NCI-H1105 treated with DMSO at 0.1 percent for 48 hours (cell line): ENCODE data around the gene RHO.

ENCODE experiments used
- DNase-seq: peaks from one replicate; lab custom pipeline; 2025; lab: John Stamatoyannopoulos, UW

The RHO gene

DNA sequence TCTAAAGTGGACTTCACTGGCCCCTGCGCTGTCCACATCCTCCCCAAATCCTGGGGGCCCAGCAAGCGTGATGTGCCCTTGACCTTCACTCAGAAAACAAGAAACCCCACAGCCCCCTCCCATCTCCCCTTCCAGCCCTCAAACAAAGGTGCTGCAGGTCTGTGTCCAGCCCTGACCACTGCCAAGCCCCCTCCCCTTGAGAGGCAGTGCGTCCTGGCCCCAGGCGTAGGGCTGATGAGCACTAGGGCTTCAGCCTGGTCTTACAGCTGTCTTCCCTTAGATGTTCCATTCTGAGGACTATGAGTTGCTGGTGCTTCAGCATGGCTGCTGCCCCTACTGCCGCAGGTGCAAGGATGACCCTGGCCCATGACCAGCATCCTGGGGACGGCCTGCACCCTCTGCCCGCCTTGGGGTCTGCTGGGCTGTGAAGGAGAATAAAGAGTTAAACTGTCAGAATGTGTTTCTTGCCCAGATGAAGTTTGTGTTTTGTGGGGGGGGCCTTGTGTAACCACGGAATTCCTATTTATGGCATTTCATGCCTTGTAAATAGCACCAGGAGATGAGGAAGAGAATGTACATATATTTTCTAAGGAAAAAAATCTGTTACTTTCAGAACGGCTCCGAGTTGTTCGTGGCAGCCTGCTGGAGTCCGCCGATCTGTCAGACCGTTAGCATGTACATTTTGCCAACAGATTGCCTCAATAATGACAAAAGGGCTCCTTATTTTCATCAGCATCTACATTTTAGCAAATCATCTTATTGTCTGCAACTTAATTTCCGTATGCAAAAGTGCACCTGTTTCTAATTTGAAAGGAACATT is 8.3 kb upstream of the RHO start:
- no peak for DNase-seq

DNA sequence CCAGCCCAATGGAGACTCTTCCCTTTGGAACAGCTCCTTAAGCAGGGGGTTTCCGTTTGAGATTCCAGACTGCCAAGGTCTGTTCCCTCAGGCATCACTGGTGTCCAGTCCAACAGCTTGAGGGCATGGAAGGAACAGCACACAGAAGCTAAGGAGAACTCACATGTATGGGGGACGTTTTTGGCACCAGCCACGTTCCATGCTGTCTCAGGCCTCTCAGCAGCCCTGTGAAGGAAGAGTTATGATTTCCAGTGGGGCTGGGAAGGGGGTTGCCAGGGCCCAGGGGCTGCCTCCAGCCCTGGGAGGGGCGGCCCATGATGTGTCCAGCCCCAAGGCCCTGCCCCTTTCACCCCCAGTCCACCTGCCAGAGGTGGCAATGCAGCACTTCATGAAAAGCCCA is 7.5 kb upstream of the RHO start:
- DNase-seq: no peak

DNA sequence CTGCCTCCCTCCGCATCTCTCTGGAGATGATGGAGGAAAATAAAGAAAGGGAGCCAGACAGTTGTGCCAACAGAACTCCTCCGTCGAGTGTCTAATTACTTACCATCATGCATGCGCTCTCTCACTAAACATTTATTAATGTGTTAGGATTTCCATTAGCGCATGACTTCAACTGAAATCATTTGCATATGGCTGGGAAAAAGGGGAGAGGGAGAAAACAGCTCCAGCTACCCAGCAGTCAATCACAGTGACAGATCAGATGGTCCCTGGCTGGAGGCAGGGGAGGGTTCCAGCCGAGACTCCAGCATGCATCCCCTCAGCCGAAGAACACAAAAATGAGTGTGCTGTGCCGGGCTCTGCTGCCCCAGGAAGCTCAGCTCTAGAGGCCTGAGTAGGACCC is 6.8 kb upstream of the RHO start:
- peak; percentile 73 for DNase-seq

DNA sequence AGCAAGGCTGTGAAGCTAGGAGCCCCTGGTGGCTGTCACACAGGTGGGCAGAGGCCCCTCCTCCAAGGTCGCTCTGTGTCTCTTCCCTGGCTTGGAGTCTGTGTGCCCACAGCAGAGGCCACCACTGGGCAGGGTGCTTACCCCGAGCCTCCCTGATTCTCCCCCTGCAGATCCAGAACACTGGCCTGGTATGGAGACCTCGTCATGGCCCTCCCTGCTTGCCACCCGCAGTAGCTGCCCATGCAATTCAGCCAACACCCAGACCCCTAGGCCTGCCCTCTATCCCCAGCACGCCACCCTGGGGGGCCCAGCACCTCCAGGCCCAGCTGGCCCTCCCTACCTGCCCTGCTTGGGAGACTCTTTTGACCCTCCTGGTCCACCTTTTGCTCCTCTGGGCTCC is 5.5 kb upstream of the RHO start:
- DNase-seq: no peak

DNA sequence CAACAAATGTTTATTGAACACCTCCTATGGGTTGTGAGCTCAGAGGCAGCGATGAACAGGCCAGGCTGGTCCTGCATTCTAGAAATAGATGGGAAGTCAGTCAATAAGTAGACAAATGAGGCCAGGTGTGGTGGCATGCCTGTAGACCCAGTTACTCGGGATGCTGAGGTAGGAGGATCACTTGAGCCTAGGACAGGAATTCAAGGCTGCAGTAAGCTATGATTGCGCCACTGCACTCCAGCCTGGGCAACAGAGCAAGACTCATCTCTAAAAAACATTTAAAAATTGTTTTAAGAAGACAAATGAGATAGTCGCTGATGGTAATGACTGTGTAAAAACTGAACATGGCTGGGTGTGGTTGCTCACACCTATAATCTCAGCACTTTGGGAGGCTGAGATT is 4.4 kb upstream of the RHO start:
- no peak for DNase-seq

DNA sequence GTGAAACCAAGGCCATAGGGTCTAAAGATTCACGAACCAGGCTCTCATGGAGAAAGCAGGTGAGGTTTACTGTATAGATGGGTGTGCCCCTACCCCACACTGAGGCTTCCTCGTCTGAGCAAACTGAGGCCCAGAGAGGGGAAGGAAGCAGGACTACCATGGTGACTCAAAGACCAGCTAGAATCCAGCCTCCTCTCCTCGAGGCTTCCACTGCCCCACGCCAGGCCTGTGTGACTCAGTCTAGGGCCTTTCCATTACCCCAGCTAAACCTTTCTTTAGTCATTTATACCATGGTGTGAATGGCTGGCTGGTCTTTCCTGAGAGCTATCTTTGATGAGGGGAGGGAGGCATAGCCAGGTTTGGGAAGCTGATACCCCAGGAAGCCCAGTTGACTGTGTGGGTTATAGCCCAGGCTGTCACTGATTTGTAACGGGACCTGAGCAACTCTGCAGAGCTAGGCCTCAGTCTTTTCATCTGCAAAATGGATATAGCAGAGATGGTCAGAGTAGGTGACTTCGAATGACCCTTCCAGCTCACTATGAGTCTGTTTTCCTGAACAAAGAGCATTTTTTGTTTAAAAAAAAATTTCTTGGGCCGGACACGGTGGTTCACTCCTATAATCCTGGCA is 3.0 kb upstream of the RHO start:
- DNase-seq: no peak

DNA sequence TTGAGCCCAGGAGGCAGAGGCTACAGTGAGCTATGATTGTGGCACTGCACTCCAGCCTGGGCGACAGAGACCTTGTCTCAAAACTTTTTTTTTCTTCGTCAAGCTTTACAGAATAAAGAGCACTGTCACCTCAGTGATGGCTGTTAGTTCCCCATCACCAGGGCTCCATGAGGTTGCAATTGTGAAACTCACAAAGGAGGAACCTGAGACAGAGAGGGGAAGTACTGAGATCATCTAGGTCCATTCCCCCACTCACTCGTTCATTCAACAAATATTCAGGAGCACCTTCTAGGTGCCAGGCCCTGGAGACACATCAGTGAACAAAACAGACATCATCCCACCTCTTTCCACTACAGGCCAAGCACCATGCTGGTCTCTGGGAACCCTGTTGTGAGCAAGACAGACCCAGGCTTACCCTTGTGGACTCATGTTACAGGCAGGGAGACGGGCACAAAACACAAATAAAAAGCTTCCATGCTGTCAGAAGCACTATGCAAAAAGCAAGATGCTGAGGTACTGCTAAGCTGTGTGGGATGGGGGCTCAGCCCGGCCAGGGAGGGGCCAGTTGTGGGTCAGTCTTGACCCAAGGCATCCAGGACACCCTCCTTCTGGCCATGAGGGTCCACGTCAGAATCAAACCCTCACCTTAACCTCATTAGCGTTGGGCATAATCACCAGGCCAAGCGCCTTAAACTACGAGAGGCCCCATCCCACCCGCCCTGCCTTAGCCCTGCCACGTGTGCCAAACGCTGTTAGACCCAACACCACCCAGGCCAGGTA is 2.1 kb upstream of the RHO start:
- no peak for DNase-seq

DNA sequence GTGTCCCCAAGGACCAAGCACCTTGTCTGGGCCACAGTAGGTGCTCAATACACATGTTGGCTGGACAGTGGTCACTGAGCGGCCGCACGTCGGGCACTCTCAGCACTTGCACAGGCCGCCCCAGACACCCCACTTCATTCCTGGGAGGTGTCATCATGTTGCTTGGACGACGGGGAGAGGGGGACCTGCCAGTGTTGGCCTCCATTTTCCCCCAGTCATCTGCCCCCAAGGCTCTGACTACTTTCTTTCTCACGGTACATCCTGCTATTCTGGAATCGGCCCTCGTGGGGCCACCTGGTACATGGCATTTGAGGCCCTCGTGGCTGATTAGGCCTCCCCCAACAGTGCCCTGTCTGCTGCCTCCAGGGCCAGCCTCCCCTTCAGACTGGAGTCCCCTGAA is 1.2 kb upstream of the RHO start:
- DNase-seq: no peak

DNA sequence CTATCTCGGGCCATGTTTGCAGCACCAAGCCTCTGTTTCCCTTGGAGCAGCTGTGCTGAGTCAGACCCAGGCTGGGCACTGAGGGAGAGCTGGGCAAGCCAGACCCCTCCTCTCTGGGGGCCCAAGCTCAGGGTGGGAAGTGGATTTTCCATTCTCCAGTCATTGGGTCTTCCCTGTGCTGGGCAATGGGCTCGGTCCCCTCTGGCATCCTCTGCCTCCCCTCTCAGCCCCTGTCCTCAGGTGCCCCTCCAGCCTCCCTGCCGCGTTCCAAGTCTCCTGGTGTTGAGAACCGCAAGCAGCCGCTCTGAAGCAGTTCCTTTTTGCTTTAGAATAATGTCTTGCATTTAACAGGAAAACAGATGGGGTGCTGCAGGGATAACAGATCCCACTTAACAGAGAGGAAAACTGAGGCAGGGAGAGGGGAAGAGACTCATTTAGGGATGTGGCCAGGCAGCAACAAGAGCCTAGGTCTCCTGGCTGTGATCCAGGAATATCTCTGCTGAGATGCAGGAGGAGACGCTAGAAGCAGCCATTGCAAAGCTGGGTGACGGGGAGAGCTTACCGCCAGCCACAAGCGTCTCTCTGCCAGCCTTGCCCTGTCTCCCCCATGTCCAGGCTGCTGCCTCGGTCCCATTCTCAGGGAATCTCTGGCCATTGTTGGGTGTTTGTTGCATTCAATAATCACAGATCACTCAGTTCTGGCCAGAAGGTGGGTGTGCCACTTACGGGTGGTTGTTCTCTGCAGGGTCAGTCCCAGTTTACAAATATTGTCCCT is 1.2 kb downstream of the RHO start:
- no peak for DNase-seq

DNA sequence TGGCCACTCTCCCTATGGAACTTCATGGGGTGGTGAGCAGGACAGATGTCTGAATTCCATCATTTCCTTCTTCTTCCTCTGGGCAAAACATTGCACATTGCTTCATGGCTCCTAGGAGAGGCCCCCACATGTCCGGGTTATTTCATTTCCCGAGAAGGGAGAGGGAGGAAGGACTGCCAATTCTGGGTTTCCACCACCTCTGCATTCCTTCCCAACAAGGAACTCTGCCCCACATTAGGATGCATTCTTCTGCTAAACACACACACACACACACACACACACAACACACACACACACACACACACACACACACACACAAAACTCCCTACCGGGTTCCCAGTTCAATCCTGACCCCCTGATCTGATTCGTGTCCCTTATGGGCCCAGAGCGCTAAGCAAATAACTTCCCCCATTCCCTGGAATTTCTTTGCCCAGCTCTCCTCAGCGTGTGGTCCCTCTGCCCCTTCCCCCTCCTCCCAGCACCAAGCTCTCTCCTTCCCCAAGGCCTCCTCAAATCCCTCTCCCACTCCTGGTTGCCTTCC is 1.9 kb downstream of the RHO start:
- no peak for DNase-seq

DNA sequence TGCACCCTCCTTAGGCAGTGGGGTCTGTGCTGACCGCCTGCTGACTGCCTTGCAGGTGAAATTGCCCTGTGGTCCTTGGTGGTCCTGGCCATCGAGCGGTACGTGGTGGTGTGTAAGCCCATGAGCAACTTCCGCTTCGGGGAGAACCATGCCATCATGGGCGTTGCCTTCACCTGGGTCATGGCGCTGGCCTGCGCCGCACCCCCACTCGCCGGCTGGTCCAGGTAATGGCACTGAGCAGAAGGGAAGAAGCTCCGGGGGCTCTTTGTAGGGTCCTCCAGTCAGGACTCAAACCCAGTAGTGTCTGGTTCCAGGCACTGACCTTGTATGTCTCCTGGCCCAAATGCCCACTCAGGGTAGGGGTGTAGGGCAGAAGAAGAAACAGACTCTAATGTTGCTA is 2.4 kb downstream of the RHO start:
- no peak for DNase-seq

DNA sequence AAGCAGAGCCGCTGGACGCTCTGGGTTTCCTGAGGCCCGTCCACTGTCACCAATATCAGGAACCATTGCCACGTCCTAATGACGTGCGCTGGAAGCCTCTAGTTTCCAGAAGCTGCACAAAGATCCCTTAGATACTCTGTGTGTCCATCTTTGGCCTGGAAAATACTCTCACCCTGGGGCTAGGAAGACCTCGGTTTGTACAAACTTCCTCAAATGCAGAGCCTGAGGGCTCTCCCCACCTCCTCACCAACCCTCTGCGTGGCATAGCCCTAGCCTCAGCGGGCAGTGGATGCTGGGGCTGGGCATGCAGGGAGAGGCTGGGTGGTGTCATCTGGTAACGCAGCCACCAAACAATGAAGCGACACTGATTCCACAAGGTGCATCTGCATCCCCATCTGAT is 3.3 kb downstream of the RHO start:
- DNase-seq: no peak

DNA sequence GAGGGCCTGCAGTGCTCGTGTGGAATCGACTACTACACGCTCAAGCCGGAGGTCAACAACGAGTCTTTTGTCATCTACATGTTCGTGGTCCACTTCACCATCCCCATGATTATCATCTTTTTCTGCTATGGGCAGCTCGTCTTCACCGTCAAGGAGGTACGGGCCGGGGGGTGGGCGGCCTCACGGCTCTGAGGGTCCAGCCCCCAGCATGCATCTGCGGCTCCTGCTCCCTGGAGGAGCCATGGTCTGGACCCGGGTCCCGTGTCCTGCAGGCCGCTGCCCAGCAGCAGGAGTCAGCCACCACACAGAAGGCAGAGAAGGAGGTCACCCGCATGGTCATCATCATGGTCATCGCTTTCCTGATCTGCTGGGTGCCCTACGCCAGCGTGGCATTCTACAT is 3.8 kb downstream of the RHO start:
- no peak for DNase-seq

DNA sequence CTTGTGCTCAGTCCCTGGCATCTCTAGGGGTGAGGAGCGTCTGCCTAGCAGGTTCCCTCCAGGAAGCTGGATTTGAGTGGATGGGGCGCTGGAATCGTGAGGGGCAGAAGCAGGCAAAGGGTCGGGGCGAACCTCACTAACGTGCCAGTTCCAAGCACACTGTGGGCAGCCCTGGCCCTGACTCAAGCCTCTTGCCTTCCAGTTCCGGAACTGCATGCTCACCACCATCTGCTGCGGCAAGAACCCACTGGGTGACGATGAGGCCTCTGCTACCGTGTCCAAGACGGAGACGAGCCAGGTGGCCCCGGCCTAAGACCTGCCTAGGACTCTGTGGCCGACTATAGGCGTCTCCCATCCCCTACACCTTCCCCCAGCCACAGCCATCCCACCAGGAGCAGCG is 5.0 kb downstream of the RHO start:
- no peak for DNase-seq

DNA sequence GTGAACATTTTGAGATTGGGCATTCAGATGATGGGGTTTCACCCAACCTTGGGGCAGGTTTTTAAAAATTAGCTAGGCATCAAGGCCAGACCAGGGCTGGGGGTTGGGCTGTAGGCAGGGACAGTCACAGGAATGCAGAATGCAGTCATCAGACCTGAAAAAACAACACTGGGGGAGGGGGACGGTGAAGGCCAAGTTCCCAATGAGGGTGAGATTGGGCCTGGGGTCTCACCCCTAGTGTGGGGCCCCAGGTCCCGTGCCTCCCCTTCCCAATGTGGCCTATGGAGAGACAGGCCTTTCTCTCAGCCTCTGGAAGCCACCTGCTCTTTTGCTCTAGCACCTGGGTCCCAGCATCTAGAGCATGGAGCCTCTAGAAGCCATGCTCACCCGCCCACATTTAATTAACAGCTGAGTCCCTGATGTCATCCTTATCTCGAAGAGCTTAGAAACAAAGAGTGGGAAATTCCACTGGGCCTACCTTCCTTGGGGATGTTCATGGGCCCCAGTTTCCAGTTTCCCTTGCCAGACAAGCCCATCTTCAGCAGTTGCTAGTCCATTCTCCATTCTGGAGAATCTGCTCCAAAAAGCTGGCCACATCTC is 6.1 kb downstream of the RHO start:
- DNase-seq: no peak

DNA sequence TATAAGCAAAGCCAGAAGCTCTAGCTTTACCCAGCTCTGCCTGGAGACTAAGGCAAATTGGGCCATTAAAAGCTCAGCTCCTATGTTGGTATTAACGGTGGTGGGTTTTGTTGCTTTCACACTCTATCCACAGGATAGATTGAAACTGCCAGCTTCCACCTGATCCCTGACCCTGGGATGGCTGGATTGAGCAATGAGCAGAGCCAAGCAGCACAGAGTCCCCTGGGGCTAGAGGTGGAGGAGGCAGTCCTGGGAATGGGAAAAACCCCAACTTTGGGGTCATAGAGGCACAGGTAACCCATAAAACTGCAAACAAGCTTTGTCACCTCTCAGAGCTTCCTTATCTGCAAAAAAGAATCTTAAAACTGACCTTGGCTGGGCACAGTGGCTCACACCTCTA is 6.6 kb downstream of the RHO start:
- DNase-seq: no peak

DNA sequence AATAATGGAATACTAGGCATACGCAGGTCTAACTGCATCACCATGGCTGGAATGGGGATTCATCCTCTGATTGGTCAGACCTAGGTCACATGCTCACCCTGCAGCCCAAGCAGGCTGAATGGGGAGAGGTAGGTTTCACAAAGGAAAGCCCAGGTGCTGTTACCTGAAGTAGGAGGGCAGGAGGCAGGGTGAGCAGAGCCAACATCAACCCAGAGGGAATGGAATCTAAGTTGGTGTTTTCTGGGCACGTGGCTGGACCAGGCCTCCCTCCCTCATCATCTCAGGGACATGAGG is 7.9 kb downstream of the RHO start:
- DNase-seq: no peak

DNA sequence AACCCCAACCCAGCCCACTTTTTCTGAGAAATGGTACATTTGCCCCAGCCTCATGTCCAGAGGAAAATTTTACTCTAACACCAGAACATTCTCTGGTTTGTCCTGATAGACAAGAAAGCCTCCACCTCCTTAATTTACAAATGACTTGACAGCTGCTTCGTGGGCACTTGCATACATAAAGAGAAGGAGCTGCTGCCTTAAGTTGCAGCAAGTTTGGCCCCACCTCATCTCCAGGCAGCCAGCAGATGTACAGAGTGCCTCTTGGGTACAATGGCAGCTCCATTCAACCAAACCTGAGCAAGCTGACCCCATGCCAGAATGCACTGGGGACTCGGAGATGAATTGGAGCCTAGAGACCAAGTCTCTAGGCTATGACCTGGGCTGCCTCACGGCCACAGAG is 8.4 kb downstream of the RHO start:
- DNase-seq: no peak

DNA sequence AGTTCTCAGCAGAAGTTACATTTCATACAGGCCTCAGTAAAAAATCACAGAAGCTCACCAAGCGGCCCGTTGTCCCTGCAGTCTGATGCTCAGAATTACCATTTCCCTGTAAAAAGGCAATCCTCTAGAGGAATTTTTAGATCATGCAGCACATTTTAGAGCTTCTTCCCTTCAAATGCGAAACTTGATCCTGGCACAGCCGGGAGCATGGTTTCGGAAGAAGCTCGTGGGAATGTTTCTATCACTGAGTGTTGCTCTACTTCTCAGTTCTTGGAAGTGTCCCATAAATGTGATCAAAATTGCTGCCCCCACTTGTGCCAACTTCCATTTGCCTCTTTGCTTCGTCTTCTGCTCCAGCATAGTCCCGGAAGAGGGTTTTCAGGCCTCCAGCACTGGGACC is 10.8 kb downstream of the RHO start:
- DNase-seq: no peak

DNA sequence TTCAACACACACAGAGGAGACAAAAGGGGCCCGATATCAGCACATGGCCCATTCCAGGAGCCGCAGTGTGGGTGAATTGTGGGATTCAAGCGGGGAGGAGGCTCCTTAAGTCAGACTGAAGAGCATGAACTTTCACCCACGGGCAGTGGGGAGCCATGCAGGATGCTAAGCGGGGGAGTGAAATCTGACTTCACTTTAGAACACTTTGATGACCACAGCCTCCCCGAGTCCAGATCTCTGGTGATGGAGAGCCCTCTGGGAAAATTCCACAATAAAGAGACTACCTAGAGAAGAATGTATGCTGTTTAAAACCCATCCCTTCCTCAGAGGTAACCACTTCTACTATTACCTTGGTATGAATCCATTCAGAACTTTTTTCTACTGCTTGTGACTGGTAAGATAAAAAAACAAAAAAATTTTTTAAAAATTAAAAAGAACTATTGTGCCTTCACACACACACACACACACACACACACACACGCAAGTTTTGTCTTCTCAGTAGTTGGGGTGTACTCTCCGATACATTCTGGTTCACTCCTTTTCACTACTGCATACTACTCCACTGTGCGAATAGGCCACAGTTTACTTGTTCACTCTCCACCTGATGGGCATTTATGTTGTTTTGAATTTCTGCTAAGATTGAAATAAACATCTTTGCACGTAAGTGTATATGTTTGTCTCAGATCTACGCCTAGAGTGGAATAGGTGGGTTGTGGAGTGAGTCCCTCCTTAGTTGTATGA is 12.5 kb downstream of the RHO start:
- no peak for DNase-seq

DNA sequence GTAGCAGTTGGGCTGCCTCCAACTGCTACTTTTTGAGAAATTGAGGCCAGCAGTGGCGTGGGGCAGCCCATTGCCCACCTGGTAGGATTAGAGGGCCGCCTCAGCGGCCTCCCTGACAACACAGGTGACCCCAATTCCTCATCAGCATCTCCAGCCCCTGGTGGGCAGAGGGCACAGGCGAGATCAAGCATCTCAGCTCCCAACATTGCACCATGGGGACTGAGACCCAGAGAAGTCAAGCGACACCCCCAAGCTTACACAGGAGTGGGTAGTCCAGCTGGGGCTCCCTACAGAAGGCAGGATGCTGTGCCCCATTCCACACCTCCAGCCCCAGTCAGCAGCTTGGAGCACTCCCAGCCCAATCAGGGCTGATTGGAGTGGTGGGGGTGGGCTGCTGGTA is 14.3 kb downstream of the RHO start:
- no peak for DNase-seq
